ENCODE data around the gene MAST3.

- TF ChIP-seq CTCF (conservative IDR thresholded peaks at IDR 0.05; ENCODE audit: low read length) (no peak), EZH2phosphoT487 (IDR thresholded peaks at IDR 0.05; ENCODE audit: borderline replicate concordance) (no peak)
Observed at GRCh38 chr19:18096258-18096657, 1.3 kb upstream of the MAST3 start.
